Measurements from ENCODE around the gene TMX2. TPM values are rescaled to one million over a fixed set of nuclear protein-coding genes. Genes with fewer than 3 reads are reported as not detected.
A peak's percentile ranks its signal among the peaks of the same experiment; 100 is the strongest.

The TMX2 gene
- total and polyA plus RNA-seq, 10 of the 15 experiments (the other 5 are each of a cell fraction or from before 2014, with no cell fraction given) = 64.3 to 134 (median 91.6) TPM

DNA sequence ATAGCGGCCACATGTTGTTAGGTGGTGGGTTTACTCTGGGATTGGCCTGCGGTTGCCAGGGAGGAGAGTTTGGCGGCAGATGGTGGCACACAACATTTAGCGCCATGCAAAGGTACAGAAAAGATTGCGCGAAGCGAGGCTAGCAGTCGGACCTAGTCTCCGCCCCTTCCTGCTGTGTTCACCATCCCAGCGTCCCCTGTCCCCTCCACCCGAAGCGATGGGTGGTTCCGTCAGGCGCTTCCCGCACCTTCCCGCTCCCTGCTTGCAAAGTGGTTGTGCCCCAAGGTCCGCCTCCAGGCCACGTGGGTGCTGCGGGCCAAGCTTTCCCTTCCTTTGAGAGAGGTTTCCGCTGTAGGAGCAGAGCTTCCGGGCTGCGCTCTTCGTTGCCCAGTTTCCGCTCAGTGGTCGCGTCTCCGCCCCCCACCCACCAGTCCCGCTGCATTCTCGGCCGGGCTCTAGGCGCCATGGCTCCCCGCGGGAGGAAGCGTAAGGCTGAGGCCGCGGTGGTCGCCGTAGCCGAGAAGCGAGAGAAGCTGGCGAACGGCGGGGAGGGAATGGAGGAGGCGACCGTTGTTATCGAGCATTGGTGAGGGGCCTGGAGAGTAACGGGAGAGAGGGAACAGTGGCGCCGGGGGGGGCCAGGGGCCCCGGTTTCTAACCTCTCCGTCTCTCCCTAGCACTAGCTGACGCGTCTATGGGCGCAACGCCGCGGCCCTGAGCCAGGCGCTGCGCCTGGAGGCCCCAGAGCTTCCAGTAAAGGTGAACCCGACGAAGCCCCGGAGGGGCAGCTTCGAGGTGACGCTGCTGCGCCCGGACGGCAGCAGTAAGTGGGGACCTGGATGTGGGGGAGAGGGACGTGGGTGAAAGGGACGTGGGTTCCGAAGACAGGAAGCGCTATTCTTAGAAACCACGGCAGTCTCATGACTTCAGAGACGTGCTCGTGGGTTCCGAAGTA lies 29.0 kb downstream of the TMX2 start, which contains the start of gene SELENOH (continued):
- TF ChIP-seq E2F8 (IDR thresholded peaks at IDR 0.05; ENCODE audit: low read depth, partially characterized antibody) (peak; percentile 85), KAT2A (conservative IDR thresholded peaks at IDR 0.05; ENCODE audit: control insufficient read depth, low read depth, low read length) (no peak), SUZ12 (IDR thresholded peaks at IDR 0.05; ENCODE audit: unreplicated experiment) (no peak)
- TF ChIP-seq, protein P1, sequence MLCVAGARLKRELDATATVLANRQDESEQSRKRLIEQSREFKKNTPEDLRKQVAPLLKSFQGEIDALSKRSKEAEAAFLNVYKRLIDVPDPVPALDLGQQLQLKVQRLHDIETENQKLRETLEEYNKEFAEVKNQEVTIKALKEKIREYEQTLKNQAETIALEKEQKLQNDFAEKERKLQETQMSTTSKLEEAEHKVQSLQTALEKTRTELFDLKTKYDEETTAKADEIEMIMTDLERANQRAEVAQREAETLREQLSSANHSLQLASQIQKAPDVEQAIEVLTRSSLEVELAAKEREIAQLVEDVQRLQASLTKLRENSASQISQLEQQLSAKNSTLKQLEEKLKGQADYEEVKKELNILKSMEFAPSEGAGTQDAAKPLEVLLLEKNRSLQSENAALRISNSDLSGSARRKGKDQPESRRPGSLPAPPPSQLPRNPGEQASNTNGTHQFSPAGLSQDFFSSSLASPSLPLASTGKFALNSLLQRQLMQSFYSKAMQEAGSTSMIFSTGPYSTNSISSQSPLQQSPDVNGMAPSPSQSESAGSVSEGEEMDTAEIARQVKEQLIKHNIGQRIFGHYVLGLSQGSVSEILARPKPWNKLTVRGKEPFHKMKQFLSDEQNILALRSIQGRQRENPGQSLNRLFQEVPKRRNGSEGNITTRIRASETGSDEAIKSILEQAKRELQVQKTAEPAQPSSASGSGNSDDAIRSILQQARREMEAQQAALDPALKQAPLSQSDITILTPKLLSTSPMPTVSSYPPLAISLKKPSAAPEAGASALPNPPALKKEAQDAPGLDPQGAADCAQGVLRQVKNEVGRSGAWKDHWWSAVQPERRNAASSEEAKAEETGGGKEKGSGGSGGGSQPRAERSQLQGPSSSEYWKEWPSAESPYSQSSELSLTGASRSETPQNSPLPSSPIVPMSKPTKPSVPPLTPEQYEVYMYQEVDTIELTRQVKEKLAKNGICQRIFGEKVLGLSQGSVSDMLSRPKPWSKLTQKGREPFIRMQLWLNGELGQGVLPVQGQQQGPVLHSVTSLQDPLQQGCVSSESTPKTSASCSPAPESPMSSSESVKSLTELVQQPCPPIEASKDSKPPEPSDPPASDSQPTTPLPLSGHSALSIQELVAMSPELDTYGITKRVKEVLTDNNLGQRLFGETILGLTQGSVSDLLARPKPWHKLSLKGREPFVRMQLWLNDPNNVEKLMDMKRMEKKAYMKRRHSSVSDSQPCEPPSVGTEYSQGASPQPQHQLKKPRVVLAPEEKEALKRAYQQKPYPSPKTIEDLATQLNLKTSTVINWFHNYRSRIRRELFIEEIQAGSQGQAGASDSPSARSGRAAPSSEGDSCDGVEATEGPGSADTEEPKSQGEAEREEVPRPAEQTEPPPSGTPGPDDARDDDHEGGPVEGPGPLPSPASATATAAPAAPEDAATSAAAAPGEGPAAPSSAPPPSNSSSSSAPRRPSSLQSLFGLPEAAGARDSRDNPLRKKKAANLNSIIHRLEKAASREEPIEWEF (IDR thresholded peaks at IDR 0.05; ENCODE audit: insufficient replicate concordance, low read depth, low read length) = peak; percentile 33
